HUES48 (cell line): Measurements from ENCODE around the gene TBC1D22A.
A peak's percentile ranks its signal among the peaks of the same experiment; 100 is the strongest.

Experiments used
- H3K27ac ChIP-seq: one replicate; pipeline ENCODE4 v1.7.0; 2013; ENCODE audit warnings: low read depth, low read length, inconsistent platforms
- H3K27me3 ChIP-seq: 2 replicates; pipeline ENCODE4 v1.6.1; 2013; ENCODE audit warnings: mild to moderate bottlenecking, low read length; ENCODE audit not compliant: control insufficient read depth, insufficient read depth
- H3K36me3 ChIP-seq: 2 replicates; pipeline ENCODE4 v1.6.1; 2013; ENCODE audit warnings: low read length; ENCODE audit not compliant: control insufficient read depth, insufficient read depth
- H3K4me1 ChIP-seq: 2 replicates; pipeline ENCODE4 v1.6.1; 2013; ENCODE audit warnings: mild to moderate bottlenecking, low read length; ENCODE audit not compliant: control insufficient read depth, insufficient read depth
- H3K4me3 ChIP-seq: 2 replicates; pipeline ENCODE4 v1.5.1; 2013; ENCODE audit warnings: mild to moderate bottlenecking, low read depth, low read length
- H3K9ac ChIP-seq: 2 replicates; pipeline ENCODE4 v1.6.1; 2013; ENCODE audit warnings: mild to moderate bottlenecking, low read depth, low read length, moderate library complexity
- H3K9me3 ChIP-seq: 2 replicates; pipeline ENCODE4 v1.6.1; 2013; ENCODE audit warnings: low read length; ENCODE audit not compliant: control insufficient read depth, insufficient read depth

Gene TBC1D22A

DNA sequence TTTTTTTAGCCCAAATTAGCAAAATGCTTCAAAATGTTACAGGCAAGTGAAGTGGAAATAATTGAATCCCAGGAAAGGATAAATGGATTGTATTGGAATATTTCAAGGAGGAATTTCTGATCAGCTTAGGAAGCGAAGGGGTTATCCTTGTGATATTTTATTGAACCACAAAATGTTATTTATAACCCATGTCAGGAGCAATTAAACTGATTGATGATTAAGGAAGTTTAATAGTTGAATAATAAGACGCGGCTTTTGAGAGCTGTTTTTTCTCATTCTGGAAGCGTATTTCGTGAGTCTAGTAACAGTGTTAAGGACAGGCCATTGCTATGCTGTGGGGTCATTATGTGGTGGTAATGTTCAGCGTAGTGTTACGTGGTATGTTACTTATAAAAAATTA, 192.3 kb downstream of the TBC1D22A start:
- H3K27me3 ChIP-seq = no peaks in the 10 kb centered on the region
- H3K4me3 ChIP-seq = no peak overlapping the region
- H3K4me1 ChIP-seq = peaks cover 11% of the 10 kb centered on the region; the same call in 1 of the 2 replicates
- H3K27ac ChIP-seq = no peak overlapping the region
- H3K36me3 ChIP-seq = no peaks in the 10 kb centered on the region
- H3K9me3 ChIP-seq = no peaks in the 10 kb centered on the region
- no peak overlapping the region for H3K9ac ChIP-seq

- Histone ChIP-seq H3K4me3 (no peak overlapping the region), H3K4me1 (peaks cover 11% of the 10 kb centered on the region; the same call in 1 of the 2 replicates)
Observed at GRCh38 chr22:46956498-46957215, 194.2 kb downstream of the TBC1D22A start.

GRCh38 chr22:46957521-46957920, 195.1 kb downstream of the TBC1D22A start:
- Histone ChIP-seq H3K4me1 (peaks cover 11% of the 10 kb centered on the region; the same call in 1 of the 2 replicates), H3K9ac (no peak overlapping the region), H3K27me3 (no peaks in the 10 kb centered on the region), H3K9me3 (no peaks in the 10 kb centered on the region), H3K4me3 (no peak overlapping the region), H3K27ac (no peak overlapping the region), H3K36me3 (no peaks in the 10 kb centered on the region)

More at GRCh38 chr22:46956498-46957215, 194.2 kb downstream of the TBC1D22A start:
- no peak overlapping the region for H3K9ac ChIP-seq
- H3K36me3 ChIP-seq = no peaks in the 10 kb centered on the region
- H3K27ac ChIP-seq = no peak overlapping the region
- H3K9me3 ChIP-seq = no peaks in the 10 kb centered on the region
- no peaks in the 10 kb centered on the region for H3K27me3 ChIP-seq

DNA sequence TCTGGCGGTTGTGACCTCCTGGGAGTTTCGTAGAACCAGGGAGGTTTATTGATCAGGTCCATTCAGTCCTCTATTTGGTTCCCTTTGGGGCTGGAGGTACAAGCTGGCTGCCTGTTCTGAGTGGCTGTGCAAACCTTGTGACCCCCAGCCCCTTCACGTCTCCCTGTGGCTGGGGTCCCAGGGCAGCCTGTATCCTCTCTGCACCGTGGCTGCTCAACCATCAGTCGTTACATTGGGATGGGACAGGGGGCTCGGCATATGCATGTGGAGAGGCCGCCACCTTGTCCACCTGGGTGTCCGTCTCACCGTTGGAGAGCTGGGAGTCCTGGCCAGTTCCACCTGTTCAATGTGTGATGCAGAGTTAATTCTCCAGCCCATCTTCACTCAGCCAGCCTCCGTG, 195.7 kb downstream of the TBC1D22A start:
- H3K9me3 ChIP-seq = no peaks in the 10 kb centered on the region
- peak overlapping the region; percentile 59 for H3K27ac ChIP-seq
- no peaks in the 10 kb centered on the region for H3K36me3 ChIP-seq
- H3K4me3 ChIP-seq = no peak overlapping the region
- H3K9ac ChIP-seq = no peak overlapping the region
- no peaks in the 10 kb centered on the region for H3K27me3 ChIP-seq
- H3K4me1 ChIP-seq = peaks cover 11% of the 10 kb centered on the region; the same call in 1 of the 2 replicates

DNA sequence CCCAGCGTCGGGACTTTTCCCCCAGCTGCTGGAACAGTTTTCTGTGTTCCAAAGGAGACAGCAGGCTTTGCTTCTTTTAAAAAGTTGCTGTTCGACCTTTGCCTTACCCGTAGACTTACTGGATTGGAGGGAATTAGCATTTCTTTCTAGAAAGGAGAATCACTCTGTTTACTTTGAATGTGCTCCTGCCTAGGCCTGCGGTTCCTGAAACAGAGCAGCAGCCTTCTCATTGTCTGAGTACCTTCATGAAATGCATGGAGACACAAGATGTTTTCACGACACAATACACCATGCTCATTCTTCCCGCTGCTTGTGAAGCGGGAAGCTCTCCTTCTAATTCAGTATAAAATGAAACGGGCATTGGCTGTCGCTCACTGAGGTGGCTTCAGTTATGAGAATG, 196.2 kb downstream of the TBC1D22A start:
- H3K4me3 ChIP-seq = no peak overlapping the region
- peaks cover 11% of the 10 kb centered on the region; the same call in 1 of the 2 replicates for H3K4me1 ChIP-seq
- H3K36me3 ChIP-seq = no peaks in the 10 kb centered on the region
- peak overlapping the region; percentile 59 for H3K27ac ChIP-seq
- H3K9me3 ChIP-seq = no peaks in the 10 kb centered on the region
- H3K9ac ChIP-seq = no peak overlapping the region
- no peaks in the 10 kb centered on the region for H3K27me3 ChIP-seq

DNA sequence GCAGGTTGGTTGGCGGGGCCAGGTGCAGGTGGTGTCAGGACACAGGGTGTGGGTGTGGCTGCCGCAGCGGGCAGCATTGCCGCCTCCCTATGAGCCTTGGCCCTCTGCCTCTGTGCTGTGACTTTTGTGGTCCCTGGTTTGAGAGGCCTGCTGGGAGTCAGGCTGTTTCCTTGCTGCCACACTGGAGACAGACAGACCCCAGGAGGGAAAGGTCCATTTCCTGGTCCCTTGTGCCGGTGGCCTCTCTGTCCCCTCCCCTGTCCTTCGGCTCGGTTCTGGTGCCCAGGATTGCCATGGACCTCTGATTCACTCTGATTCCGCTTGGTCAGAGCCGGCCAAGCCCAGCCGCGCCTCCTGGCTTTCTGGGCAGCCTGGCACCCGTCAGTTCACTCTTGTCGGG, 196.9 kb downstream of the TBC1D22A start:
- Histone ChIP-seq H3K4me3 (no peak overlapping the region), H3K36me3 (no peaks in the 10 kb centered on the region), H3K27ac (no peak overlapping the region)

GRCh38 chr22:46961591-46962295, 199.3 kb downstream of the TBC1D22A start:
- Histone ChIP-seq H3K4me3 (no peak overlapping the region), H3K27ac (no peak overlapping the region), H3K27me3 (no peaks in the 10 kb centered on the region), H3K9me3 (no peaks in the 10 kb centered on the region), H3K9ac (no peak overlapping the region), H3K4me1 (peaks cover 11% of the 10 kb centered on the region; the same call in 1 of the 2 replicates), H3K36me3 (no peaks in the 10 kb centered on the region)

More for the DNA sequence above, 196.9 kb downstream of the TBC1D22A start:
- peaks cover 11% of the 10 kb centered on the region; the same call in 1 of the 2 replicates for H3K4me1 ChIP-seq
- H3K9me3 ChIP-seq = no peaks in the 10 kb centered on the region
- no peak overlapping the region for H3K9ac ChIP-seq
- no peaks in the 10 kb centered on the region for H3K27me3 ChIP-seq

- peaks cover 11% of the 10 kb centered on the region; the same call in 1 of the 2 replicates for H3K4me1 ChIP-seq
- H3K9ac ChIP-seq = no peak overlapping the region
- H3K9me3 ChIP-seq = no peaks in the 10 kb centered on the region
- no peak overlapping the region for H3K27ac ChIP-seq
- H3K27me3 ChIP-seq = no peaks in the 10 kb centered on the region
- no peak overlapping the region for H3K4me3 ChIP-seq
- H3K36me3 ChIP-seq = no peaks in the 10 kb centered on the region
Observed at GRCh38 chr22:46962406-46962805, 200.0 kb downstream of the TBC1D22A start.

DNA sequence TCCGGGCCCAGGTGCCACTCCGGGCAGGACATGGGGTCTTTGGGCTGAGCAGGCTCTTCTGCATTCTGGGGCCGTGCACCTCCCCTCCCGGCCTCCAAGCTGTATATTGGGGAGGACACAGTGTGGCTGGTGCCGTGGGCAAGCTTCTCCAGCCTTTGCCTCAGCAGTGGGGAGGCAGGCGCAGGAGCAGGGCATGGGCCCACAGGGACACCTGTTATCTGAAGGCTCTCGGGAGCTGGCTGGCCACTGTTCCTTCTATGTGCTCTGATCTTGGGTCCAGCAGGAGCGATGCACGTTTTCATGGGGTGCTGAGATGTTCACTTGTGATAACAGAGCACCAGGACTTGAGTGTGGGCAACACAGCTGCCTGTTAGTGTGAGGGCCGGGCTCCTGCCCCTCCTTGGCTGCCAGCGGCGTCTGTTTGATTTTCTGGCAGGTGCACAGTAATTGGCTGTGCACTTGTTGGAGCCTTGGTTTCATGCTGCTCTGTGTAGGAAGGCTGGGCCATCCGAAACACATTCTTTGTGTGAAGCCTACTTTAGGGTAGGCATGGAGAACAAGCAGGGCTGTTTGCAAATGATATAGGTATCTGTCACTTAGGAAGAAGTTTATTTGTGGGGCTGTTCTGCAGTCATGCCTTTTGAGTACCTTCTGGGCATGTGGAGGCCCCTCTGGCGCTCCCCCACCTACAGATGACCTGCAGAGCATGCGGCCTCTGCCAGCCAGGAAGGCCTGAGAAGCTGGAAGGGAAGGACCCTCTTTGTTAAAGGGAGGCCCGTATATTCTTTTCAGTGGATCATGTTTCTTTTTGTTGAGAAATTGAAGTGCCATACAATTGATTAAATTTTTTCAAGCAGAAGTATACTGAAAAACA, 201.5 kb downstream of the TBC1D22A start:
- no peak overlapping the region for H3K4me3 ChIP-seq
- H3K36me3 ChIP-seq = no peaks in the 10 kb centered on the region
- no peak overlapping the region for H3K27ac ChIP-seq
- peaks cover 7% of the 10 kb centered on the region; the same call in 1 of the 2 replicates for H3K4me1 ChIP-seq
- no peaks in the 10 kb centered on the region for H3K9me3 ChIP-seq
- no peak overlapping the region for H3K9ac ChIP-seq
- H3K27me3 ChIP-seq = no peaks in the 10 kb centered on the region

DNA sequence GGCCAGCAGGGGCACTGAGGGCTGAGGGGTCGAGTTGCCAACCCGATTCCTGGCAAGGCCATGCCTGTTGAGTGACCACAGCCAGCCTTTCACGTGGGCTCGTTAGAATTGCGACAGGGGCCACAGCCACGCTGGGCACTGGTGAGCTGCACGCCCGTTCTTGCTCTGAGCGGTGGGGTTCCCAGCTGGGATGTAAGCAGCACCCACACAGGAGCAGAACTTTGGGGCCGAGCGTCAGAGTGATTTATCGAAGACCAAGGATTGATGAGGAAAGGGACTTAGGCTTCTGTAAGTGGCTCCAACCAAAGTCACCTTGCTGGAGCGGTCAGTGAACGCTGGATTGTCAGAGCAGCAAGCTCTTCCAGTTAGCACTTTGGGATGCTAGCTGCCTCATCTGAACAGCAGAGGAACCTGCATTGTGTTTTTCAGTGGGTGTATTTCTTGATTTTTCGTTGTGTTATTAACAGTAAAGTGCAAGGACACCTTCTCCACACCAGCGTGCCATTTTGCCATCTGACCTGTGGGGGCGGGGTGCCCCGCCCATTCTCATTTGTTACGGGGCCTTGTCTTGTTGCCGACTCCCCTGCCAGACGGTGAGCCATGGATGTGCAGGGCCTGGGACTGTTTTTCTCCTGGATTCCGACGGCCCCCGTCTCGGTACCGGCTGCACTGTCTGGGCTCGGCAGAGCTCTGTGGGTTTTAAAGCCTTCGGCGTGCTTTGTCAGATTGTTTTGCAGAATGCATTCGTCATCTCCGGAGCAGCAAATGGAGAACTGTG, 202.5 kb downstream of the TBC1D22A start:
- Histone ChIP-seq H3K27me3 (no peaks in the 10 kb centered on the region), H3K9ac (no peak overlapping the region), H3K36me3 (no peaks in the 10 kb centered on the region), H3K4me3 (no peak overlapping the region), H3K27ac (no peak overlapping the region), H3K4me1 (0 out of 2 replicates have a peak, but pooled peaks cover 4% of the 10 kb centered on the region), H3K9me3 (no peaks in the 10 kb centered on the region)
